Measurements from ENCODE around the gene RNF225. TPM values are rescaled to one million over a fixed set of nuclear protein-coding genes. Genes with fewer than 3 reads are reported as not detected.

The RNF225 gene
- total and polyA plus RNA-seq, 2 of the 13 experiments (the other 11 are each of a cell fraction or from before 2014, with no cell fraction given) = not detected

DNA sequence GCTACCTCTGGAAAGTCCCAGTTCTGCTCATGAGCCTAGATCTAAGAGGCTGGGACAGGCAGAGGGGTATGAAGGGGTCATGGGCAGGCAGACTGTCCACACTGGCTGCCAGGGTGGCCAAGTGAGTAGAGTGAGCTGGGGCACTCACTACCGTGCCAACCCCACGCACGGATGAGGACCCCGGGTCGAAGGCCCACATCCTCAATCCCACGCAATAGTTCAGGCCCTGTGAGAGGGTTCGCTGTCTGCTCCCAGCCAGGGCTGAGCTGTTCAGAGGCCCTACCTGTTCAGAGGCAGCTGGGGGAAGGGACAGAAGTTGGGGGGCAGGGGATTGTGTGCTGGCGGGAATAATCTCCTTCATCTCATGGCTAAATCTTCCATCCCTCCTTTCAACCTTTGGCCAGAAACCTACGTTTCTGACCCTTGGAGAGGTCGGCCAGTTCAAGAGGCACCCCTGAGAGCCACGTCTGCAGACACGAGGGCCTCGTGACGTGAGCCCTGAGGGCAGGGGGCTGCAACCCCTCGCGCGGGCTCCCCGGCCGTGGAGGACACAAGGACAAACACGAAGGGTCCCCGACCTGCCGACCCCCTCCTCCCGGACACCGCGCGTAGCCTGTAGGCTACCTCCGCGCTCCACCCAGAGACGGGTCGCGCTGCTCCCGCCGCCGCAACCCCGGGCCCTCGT, 9.4 kb upstream of the RNF225 start (continued):
- TF ChIP-seq, protein P1, sequence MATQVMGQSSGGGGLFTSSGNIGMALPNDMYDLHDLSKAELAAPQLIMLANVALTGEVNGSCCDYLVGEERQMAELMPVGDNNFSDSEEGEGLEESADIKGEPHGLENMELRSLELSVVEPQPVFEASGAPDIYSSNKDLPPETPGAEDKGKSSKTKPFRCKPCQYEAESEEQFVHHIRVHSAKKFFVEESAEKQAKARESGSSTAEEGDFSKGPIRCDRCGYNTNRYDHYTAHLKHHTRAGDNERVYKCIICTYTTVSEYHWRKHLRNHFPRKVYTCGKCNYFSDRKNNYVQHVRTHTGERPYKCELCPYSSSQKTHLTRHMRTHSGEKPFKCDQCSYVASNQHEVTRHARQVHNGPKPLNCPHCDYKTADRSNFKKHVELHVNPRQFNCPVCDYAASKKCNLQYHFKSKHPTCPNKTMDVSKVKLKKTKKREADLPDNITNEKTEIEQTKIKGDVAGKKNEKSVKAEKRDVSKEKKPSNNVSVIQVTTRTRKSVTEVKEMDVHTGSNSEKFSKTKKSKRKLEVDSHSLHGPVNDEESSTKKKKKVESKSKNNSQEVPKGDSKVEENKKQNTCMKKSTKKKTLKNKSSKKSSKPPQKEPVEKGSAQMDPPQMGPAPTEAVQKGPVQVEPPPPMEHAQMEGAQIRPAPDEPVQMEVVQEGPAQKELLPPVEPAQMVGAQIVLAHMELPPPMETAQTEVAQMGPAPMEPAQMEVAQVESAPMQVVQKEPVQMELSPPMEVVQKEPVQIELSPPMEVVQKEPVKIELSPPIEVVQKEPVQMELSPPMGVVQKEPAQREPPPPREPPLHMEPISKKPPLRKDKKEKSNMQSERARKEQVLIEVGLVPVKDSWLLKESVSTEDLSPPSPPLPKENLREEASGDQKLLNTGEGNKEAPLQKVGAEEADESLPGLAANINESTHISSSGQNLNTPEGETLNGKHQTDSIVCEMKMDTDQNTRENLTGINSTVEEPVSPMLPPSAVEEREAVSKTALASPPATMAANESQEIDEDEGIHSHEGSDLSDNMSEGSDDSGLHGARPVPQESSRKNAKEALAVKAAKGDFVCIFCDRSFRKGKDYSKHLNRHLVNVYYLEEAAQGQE (IDR thresholded peaks at IDR 0.05; ENCODE audit: borderline replicate concordance in 1 of 2, low read depth in 1 of 2, low read length in 2 of 2) = no peak
- TF ChIP-seq ZNF564 (CRISPR knock-in tag; IDR thresholded peaks at IDR 0.05) (no peak), REXO4 (CRISPR knock-in tag; IDR thresholded peaks at IDR 0.05; ENCODE audit: borderline replicate concordance) (no peak), PRMT3 (CRISPR knock-in tag; IDR thresholded peaks at IDR 0.05; ENCODE audit: borderline replicate concordance, low read depth) (0 out of 2 replicates have a peak, but pooled peaks have one; percentile 39), PAX8 (CRISPR knock-in tag; IDR thresholded peaks at IDR 0.05; ENCODE audit: borderline replicate concordance) (peak; percentile 76; the same call in 1 of the 2 replicates), ZNF672 (CRISPR knock-in tag; IDR thresholded peaks at IDR 0.05) (no peak), MTA1 (CRISPR knock-in tag; IDR thresholded peaks at IDR 0.05; ENCODE audit: borderline replicate concordance) (peak; percentile 80; the same call in 1 of the 2 replicates), SMAD3 (CRISPR knock-in tag; IDR thresholded peaks at IDR 0.05) (no peak), PHF20 (CRISPR knock-in tag; IDR thresholded peaks at IDR 0.05) (no peak), HOXA5 (CRISPR knock-in tag; IDR thresholded peaks at IDR 0.05) (no peak), ZNF501 (CRISPR knock-in tag; IDR thresholded peaks at IDR 0.05) (peak; percentile 82; the same call in 1 of the 2 replicates), ZNF577 (CRISPR knock-in tag; IDR thresholded peaks at IDR 0.05; ENCODE audit: borderline replicate concordance, low read depth) (0 out of 2 replicates have a peak, but pooled peaks have one; percentile 35), MIER3 (CRISPR knock-in tag; IDR thresholded peaks at IDR 0.05; ENCODE audit: borderline replicate concordance) (no peak), HDAC1 (CRISPR knock-in tag; IDR thresholded peaks at IDR 0.05) (no peak; the same call in 1 of the 2 replicates), ZFP90 (CRISPR knock-in tag; IDR thresholded peaks at IDR 0.05; ENCODE audit: borderline replicate concordance) (peak; percentile 12; the same call in 1 of the 2 replicates), ZNF530 (CRISPR knock-in tag; IDR thresholded peaks at IDR 0.05; ENCODE audit: low read depth) (no peak), ZNF296 (CRISPR knock-in tag; conservative IDR thresholded peaks at IDR 0.05) (peak; percentile 6; the same call in 1 of the 2 replicates)
- TF ChIP-seq, protein P2, sequence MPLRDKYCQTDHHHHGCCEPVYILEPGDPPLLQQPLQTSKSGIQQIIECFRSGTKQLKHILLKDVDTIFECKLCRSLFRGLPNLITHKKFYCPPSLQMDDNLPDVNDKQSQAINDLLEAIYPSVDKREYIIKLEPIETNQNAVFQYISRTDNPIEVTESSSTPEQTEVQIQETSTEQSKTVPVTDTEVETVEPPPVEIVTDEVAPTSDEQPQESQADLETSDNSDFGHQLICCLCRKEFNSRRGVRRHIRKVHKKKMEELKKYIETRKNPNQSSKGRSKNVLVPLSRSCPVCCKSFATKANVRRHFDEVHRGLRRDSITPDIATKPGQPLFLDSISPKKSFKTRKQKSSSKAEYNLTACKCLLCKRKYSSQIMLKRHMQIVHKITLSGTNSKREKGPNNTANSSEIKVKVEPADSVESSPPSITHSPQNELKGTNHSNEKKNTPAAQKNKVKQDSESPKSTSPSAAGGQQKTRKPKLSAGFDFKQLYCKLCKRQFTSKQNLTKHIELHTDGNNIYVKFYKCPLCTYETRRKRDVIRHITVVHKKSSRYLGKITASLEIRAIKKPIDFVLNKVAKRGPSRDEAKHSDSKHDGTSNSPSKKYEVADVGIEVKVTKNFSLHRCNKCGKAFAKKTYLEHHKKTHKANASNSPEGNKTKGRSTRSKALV (CRISPR knock-in tag; IDR thresholded peaks at IDR 0.05) = no peak; the same call in 1 of the 2 replicates
- TF ChIP-seq, protein P3, sequence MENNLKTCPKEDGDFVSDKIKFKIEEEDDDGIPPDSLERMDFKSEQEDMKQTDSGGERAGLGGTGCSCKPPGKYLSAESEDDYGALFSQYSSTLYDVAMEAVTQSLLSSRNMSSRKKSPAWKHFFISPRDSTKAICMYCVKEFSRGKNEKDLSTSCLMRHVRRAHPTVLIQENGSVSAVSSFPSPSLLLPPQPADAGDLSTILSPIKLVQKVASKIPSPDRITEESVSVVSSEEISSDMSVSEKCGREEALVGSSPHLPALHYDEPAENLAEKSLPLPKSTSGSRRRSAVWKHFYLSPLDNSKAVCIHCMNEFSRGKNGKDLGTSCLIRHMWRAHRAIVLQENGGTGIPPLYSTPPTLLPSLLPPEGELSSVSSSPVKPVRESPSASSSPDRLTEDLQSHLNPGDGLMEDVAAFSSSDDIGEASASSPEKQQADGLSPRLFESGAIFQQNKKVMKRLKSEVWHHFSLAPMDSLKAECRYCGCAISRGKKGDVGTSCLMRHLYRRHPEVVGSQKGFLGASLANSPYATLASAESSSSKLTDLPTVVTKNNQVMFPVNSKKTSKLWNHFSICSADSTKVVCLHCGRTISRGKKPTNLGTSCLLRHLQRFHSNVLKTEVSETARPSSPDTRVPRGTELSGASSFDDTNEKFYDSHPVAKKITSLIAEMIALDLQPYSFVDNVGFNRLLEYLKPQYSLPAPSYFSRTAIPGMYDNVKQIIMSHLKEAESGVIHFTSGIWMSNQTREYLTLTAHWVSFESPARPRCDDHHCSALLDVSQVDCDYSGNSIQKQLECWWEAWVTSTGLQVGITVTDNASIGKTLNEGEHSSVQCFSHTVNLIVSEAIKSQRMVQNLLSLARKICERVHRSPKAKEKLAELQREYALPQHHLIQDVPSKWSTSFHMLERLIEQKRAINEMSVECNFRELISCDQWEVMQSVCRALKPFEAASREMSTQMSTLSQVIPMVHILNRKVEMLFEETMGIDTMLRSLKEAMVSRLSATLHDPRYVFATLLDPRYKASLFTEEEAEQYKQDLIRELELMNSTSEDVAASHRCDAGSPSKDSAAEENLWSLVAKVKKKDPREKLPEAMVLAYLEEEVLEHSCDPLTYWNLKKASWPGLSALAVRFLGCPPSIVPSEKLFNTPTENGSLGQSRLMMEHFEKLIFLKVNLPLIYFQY (CRISPR knock-in tag; IDR thresholded peaks at IDR 0.05; ENCODE audit: borderline replicate concordance) = no peak
